ENCODE data around the gene KNDC1.

Gene KNDC1

DNA sequence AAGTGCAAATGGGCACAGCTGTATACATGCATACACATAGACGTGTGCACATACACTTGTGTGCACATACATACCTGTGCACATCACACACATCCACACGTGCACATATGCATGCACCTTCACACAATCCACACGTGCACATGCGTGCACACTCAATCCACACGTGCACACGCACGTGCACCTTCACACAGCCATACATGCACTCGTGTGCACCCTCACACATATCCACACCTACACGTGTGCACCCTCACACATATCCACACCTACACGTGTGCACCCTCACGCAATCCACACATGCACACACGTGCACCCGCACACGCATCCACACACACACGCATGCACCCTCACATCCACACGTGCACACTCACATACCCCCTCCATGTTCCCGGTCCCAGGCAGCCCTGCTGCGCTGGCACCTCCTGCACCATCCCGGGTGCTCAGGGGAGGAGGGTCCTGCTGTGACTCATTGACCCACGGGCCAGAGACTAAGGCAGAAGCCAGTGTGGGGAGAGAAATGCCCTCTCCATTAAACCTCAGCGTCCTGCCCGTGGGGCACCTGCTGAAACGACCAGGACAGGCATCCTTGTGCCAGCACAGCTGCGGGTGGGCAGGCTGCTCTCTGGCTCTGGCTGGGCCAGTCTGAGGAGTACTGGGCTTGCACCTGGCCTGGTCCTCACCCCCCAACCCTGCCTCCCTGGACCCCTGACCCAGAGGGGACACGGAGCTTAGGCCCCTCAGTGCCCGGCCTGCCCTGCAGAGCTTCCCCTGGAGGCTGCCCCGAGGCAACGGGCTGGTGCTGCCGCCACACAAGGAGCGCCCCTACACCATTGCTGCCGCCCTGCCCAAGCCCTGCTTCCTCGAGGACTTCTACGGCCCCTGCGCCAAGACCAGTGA, 52.2 kb downstream of the KNDC1 start (continued):
- TF ChIP-seq ZNF404 (tag by site-specific recombination; IDR thresholded peaks at IDR 0.05) (no peak), ZNF202 (tag by site-specific recombination; IDR thresholded peaks at IDR 0.05; ENCODE audit: borderline replicate concordance) (no peak), ZNF610 (tag by site-specific recombination; IDR thresholded peaks at IDR 0.05; ENCODE audit: borderline replicate concordance) (no peak), ZNF501 (tag by site-specific recombination; IDR thresholded peaks at IDR 0.05) (no peak), ZNF311 (tag by site-specific recombination; IDR thresholded peaks at IDR 0.05; ENCODE audit: borderline replicate concordance) (no peak), MZF1 (tag by site-specific recombination; IDR thresholded peaks at IDR 0.05; ENCODE audit: borderline replicate concordance) (no peak), ZNF660 (tag by site-specific recombination; IDR thresholded peaks at IDR 0.05) (no peak)
- TF ChIP-seq, protein P1, sequence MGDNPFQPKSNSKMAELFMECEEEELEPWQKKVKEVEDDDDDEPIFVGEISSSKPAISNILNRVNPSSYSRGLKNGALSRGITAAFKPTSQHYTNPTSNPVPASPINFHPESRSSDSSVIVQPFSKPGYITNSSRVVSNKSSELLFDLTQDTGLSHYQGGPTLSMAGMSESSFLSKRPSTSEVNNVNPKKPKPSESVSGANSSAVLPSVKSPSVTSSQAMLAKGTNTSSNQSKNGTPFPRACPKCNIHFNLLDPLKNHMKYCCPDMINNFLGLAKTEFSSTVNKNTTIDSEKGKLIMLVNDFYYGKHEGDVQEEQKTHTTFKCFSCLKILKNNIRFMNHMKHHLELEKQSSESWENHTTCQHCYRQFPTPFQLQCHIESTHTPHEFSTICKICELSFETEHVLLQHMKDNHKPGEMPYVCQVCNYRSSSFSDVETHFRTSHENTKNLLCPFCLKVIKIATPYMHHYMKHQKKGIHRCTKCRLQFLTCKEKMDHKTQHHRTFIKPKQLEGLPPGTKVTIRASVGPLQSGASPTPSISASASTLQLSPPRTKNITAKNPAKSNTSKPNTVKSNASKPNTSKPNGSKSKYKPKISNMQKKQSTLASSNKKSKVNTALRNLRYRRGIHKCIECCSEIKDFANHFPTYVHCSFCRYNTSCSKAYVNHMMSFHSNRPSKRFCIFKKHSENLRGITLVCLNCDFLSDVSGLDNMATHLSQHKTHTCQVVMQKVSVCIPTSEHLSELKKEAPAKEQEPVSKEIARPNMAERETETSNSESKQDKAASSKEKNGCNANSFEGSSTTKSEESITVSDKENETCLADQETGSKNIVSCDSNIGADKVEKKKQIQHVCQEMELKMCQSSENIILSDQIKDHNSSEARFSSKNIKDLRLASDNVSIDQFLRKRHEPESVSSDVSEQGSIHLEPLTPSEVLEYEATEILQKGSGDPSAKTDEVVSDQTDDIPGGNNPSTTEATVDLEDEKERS (tag by site-specific recombination; IDR thresholded peaks at IDR 0.05) = no peak

DNA sequence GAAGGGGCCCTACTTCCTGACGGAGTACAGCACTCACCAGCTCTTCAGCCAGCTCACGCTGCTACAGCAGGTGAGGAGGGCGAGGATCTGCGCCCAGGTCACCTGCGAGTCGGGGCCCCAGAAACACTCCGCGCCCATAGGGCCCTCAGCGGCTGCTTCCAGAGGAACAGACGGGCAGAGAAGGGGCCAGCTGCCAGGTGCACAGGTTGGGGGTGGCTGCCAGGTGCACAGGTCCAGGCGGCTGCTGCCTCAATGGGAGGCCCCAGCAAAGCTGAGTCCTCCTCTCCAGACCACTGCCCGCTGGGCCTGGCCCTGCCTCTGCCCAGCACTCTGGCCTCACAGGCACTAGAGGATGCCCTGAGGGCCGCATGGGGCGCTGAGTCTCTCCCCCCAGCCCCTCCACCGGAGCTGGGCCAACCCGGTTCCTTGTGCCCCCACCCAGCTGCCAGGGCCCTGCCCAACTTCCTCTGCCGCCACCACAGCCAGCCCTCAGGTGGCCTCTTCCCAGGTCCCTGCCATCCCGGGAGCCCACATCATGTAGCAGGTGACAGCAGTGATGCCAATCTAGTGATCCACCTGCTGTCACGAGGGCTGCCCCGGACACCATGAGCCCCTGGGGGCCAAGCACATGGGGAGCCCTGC, 53.0 kb downstream of the KNDC1 start:
- ChIA-PET POLR2A (no interaction called here), CTCF (interaction anchor here (1.5 kb wide), 1 partner anchor 69 kb away, joined by 4 read pairs; no protein-coding TSS in a partner anchor)
- Histone ChIP-seq H3K36me3 (ENCODE audit: control insufficient read depth in 2 of 2, insufficient read depth in 1 of 2, low read length in 2 of 2) (no peaks in the 10 kb centered on the region), H3K4me1 (ENCODE audit: control insufficient read depth, insufficient read depth, low read length) (no peaks in the 10 kb centered on the region), H3K4me3 (ENCODE audit: low read depth, low read length) (no peak overlapping the region), H3K9me3 (ENCODE audit: control insufficient read depth, insufficient read depth, low read depth, low read length) (no peaks in the 10 kb centered on the region), H3K27ac (ENCODE audit: extremely low read depth, low read depth, low read length) (no peak overlapping the region)
- TF ChIP-seq TRIM28 (IDR thresholded peaks at IDR 0.05; ENCODE audit: borderline replicate concordance, low read length) (no peak), ZNF549 (tag by site-specific recombination; IDR thresholded peaks at IDR 0.05) (no peak), ZBTB48 (tag by site-specific recombination; IDR thresholded peaks at IDR 0.05) (no peak), ZNF335 (tag by site-specific recombination; conservative IDR thresholded peaks at IDR 0.05) (no peak), MZF1 (tag by site-specific recombination; IDR thresholded peaks at IDR 0.05; ENCODE audit: borderline replicate concordance) (no peak), KLF7 (tag by site-specific recombination; IDR thresholded peaks at IDR 0.05; ENCODE audit: borderline replicate concordance) (no peak), ZNF510 (tag by site-specific recombination; IDR thresholded peaks at IDR 0.05; ENCODE audit: insufficient replicate concordance) (no peak), ZNF514 (tag by site-specific recombination; IDR thresholded peaks at IDR 0.05) (no peak), WT1 (tag by site-specific recombination; IDR thresholded peaks at IDR 0.05) (no peak), ZFHX2 (tag by site-specific recombination; conservative IDR thresholded peaks at IDR 0.05) (no peak), SP7 (tag by site-specific recombination; IDR thresholded peaks at IDR 0.05) (no peak), ZEB2 (tag by site-specific recombination; IDR thresholded peaks at IDR 0.05) (no peak), BCL11A (tag by site-specific recombination; IDR thresholded peaks at IDR 0.05; ENCODE audit: low read depth) (no peak), TCF7L2 (IDR thresholded peaks at IDR 0.05; ENCODE audit: borderline replicate concordance, low read depth, low read length) (no peak), ZNF621 (tag by site-specific recombination; IDR thresholded peaks at IDR 0.05) (no peak)
- TF ChIP-seq, protein P2, sequence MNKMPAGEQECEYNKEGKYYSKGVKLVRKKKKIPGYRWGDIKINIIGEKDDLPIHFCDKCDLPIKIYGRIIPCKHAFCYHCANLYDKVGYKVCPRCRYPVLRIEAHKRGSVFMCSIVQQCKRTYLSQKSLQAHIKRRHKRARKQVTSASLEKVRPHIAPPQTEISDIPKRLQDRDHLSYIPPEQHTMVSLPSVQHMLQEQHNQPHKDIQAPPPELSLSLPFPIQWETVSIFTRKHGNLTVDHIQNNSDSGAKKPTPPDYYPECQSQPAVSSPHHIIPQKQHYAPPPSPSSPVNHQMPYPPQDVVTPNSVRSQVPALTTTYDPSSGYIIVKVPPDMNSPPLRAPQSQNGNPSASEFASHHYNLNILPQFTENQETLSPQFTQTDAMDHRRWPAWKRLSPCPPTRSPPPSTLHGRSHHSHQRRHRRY (tag by site-specific recombination; IDR thresholded peaks at IDR 0.05) = no peak
